ENCODE measurements around the gene STPG1.

The STPG1 gene

DNA sequence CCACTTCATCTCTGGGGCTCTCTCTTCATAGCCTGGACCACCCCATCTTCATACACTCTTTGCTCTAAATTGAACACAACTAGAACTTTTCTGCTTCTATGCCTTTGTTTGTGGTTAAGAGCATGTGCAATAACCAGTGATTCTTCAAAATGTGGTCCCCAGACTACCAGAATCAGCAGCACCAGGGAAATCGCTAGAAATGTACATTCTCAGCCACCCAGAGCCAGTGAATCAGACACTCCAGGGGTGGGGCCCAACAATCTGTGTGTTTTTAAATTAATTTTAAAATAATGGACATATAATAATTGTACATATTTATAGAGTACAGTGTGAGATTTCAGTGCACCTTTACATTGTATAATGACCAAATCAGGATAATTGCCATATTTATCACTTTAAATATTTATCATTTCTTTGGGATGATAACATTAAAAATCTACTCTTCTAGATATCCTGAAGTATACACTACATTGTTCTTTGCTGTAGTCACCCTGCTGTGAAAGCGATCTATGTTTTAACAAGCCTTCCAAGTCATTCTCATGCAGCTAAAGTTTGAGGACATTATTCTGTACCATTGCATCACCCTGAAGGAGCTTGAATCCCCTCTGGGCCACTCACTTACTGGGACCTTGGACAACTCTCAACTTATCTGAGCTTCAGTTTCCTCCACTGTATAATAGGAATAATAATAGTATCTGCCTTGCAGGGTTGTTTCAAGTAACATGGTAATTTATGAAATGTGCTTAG, 83.6 kb downstream of the STPG1 start:
- no peaks in the 10 kb centered on the region for H3K4me1 ChIP-seq (ENCODE audit: insufficient read depth, low read length)
- H3K27ac ChIP-seq (ENCODE audit: low read depth, low read length): no peak overlapping the region
- H3K4me3 ChIP-seq (ENCODE audit: low read depth in 1 of 2, low read length in 2 of 2): no peak overlapping the region
- H3K9ac ChIP-seq (ENCODE audit: low read length): no peak overlapping the region
- H3K27me3 ChIP-seq (ENCODE audit: control insufficient read depth in 1 of 2, insufficient read depth in 2 of 2, low read length in 2 of 2): no peaks in the 10 kb centered on the region
- no peaks in the 10 kb centered on the region for H3K36me3 ChIP-seq (ENCODE audit: insufficient read depth, low read length)
- no peaks in the 10 kb centered on the region for H3K9me3 ChIP-seq (ENCODE audit: low read length)

DNA sequence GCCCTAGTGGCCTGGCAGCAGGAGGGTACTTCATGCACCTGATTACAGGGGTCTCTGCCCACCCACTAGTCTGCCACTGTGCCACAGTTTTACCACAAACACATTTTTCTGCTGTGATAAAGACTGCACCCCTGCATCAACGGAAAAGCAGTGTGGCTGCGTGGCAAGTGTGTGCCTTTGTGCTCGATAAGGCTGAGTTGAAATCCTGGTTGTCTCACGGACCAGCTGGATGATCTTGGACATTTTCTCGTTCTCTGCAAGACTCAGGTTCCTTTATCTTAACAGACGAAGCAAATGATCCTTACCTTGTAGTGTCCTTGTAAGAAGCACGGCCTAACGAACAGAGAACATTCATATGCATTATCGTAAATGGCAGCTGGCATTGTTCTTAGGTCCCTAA, 84.3 kb downstream of the STPG1 start:
- no peaks in the 10 kb centered on the region for H3K36me3 ChIP-seq (ENCODE audit: insufficient read depth, low read length)
- no peaks in the 10 kb centered on the region for H3K27me3 ChIP-seq (ENCODE audit: control insufficient read depth in 1 of 2, insufficient read depth in 2 of 2, low read length in 2 of 2)
- H3K27ac ChIP-seq (ENCODE audit: low read depth, low read length): no peak overlapping the region
- H3K4me1 ChIP-seq (ENCODE audit: insufficient read depth, low read length): no peaks in the 10 kb centered on the region
- H3K9ac ChIP-seq (ENCODE audit: low read length): no peak overlapping the region
- no peak overlapping the region for H3K4me3 ChIP-seq (ENCODE audit: low read depth in 1 of 2, low read length in 2 of 2)
- H3K9me3 ChIP-seq (ENCODE audit: low read length): no peaks in the 10 kb centered on the region

DNA sequence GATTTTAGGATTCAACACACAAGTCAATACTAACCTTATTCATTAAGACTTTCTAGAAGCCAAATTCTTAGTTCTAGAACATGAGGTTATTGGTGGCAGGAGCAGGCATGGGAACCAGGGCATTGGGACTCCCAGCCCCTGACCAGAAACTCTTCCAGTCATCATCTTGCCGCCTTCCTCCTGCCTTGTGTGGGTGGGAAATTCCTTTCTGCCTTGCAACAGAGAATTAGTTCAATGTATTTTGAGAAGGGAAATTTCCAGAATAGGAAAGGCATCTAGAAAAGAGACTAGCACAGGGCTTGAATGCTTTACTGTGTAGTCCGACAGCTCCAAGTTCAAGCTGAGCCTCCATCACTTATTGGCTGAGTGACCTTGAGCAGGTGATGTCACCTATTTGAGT, 85.7 kb downstream of the STPG1 start:
- no peaks in the 10 kb centered on the region for H3K27me3 ChIP-seq (ENCODE audit: control insufficient read depth in 1 of 2, insufficient read depth in 2 of 2, low read length in 2 of 2)
- H3K27ac ChIP-seq (ENCODE audit: low read depth, low read length): no peak overlapping the region
- H3K9me3 ChIP-seq (ENCODE audit: low read length): no peaks in the 10 kb centered on the region
- H3K4me1 ChIP-seq (ENCODE audit: insufficient read depth, low read length): no peaks in the 10 kb centered on the region
- H3K36me3 ChIP-seq (ENCODE audit: insufficient read depth, low read length): no peaks in the 10 kb centered on the region
- H3K9ac ChIP-seq (ENCODE audit: low read length): no peak overlapping the region
- H3K4me3 ChIP-seq (ENCODE audit: low read depth in 1 of 2, low read length in 2 of 2): no peak overlapping the region

DNA sequence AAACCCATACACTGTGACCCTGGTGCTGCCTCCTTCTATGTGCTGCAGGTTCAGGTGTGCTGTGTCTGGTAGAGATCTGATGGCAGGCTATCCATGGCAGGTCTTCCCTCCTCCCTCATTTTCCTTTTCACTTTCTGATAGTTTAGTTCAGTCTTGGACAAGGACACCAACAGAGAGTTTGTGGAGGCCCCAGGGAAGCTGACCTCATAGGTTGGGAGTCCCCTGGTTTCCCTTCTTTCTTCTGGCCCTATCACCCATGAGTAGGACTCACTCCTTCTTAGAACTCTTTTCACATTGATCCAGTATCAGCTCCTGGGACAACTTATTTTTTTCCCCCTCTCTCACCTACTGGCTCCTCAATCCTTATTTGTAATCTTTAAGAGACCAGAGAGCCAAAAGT, 86.1 kb downstream of the STPG1 start:
- Histone ChIP-seq H3K27me3 (ENCODE audit: control insufficient read depth in 1 of 2, insufficient read depth in 2 of 2, low read length in 2 of 2) (no peaks in the 10 kb centered on the region), H3K36me3 (ENCODE audit: insufficient read depth, low read length) (no peaks in the 10 kb centered on the region), H3K4me3 (ENCODE audit: low read depth in 1 of 2, low read length in 2 of 2) (no peak overlapping the region), H3K9me3 (ENCODE audit: low read length) (no peaks in the 10 kb centered on the region), H3K4me1 (ENCODE audit: insufficient read depth, low read length) (no peaks in the 10 kb centered on the region), H3K27ac (ENCODE audit: low read depth, low read length) (no peak overlapping the region), H3K9ac (ENCODE audit: low read length) (no peak overlapping the region)

DNA sequence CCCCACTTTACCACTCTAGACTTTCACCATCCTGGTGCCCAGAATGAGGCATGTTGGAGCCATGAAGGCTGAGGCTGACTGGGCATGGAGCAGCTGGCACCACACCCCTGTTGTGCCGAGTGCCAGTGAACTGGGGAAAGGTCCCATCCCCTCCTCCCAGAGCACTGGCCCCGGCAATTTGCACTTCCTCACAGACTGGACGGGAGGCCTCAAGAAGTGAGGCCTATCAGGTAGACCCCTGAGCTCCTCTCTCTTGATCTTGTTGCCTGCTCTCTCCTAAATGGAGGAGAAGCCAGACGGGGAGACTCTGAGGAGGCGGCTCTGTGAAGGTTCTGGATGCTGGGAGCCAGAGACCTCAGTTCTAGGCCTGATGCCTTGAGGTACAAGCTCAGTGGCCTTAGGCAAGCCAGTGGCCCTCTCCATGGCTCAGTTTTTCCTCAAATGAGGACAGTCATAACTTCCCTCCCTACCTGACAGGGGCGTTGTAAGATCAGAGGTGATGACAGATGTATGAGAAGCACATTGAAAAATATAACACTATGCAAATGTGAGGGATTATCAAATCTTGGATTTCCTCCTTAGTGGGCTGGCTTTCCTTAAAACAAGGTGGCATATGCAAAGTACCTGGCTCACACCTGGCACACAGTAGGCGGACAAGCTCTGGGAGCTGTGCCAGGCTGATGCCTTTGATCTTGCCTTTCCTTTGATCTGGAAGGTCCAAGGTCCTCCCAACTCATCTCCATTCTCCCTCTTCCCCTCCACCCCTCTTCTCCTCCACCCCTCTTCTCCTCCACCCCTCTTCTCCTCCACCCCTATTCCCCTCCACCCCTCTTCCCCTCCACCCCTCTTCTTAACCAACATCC, 87.8 kb downstream of the STPG1 start:
- no peak overlapping the region for H3K4me3 ChIP-seq (ENCODE audit: low read depth in 1 of 2, low read length in 2 of 2)
- H3K9ac ChIP-seq (ENCODE audit: low read length): no peak overlapping the region
- no peak overlapping the region for H3K27ac ChIP-seq (ENCODE audit: low read depth, low read length)
- no peaks in the 10 kb centered on the region for H3K36me3 ChIP-seq (ENCODE audit: insufficient read depth, low read length)
- peaks cover 7% of the 10 kb centered on the region for H3K4me1 ChIP-seq (ENCODE audit: insufficient read depth, low read length)
- no peaks in the 10 kb centered on the region for H3K27me3 ChIP-seq (ENCODE audit: control insufficient read depth in 1 of 2, insufficient read depth in 2 of 2, low read length in 2 of 2)
- H3K9me3 ChIP-seq (ENCODE audit: low read length): no peaks in the 10 kb centered on the region

DNA sequence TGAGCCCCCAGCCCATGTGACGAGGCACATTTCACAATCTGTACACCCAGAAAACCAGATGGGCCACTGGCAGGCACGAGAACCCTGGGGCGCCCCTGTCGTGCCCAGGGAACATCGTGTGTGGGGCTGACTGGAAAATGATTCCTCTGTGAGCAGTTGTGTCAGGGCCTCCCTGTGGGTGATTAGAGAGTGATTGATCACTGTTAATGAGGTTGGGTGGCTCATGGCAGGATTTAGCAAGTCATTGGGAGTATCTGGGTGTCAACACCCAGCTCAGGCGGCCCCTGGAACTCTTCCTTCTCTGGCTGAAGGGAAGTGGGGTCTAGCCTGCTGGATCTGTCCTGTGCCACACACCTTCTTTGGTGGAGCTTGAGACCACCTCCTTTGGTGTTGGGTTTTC, 88.7 kb downstream of the STPG1 start:
- Histone ChIP-seq H3K4me3 (ENCODE audit: low read depth in 1 of 2, low read length in 2 of 2) (no peak overlapping the region), H3K36me3 (ENCODE audit: insufficient read depth, low read length) (no peaks in the 10 kb centered on the region), H3K27ac (ENCODE audit: low read depth, low read length) (no peak overlapping the region), H3K4me1 (ENCODE audit: insufficient read depth, low read length) (peaks cover 7% of the 10 kb centered on the region), H3K27me3 (ENCODE audit: control insufficient read depth in 1 of 2, insufficient read depth in 2 of 2, low read length in 2 of 2) (no peaks in the 10 kb centered on the region), H3K9me3 (ENCODE audit: low read length) (no peaks in the 10 kb centered on the region), H3K9ac (ENCODE audit: low read length) (no peak overlapping the region)

DNA sequence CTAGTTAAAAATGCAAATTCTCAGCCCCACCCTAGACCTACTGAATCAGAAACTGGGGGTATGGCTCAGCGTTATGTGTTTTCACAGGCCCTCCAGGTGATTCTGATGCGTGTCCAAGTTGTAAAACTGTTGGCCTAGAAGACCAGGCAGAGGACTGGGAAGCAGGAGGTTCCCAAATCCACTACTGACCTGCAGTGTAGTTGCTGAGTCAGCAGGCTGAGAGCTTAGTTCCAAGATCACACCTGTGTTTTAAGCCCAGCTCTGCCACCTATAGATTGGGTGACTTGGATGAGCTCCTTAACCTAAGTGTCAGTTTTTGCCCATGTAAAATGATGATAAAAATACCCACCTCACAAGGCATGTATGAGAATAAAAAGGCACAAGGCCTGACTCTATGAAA, 90.3 kb downstream of the STPG1 start:
- no peaks in the 10 kb centered on the region for H3K36me3 ChIP-seq (ENCODE audit: insufficient read depth, low read length)
- peaks cover 4 to 10% of the 10 kb centered on the region in 2 donors for H3K27me3 ChIP-seq (ENCODE audit: control insufficient read depth in 1 of 2, insufficient read depth in 2 of 2, low read length in 2 of 2)
- H3K9me3 ChIP-seq (ENCODE audit: low read length): no peaks in the 10 kb centered on the region
- no peak overlapping the region for H3K4me3 ChIP-seq (ENCODE audit: low read depth in 1 of 2, low read length in 2 of 2)
- H3K27ac ChIP-seq (ENCODE audit: low read depth, low read length): no peak overlapping the region
- H3K9ac ChIP-seq (ENCODE audit: low read length): no peak overlapping the region
- peaks cover 7% of the 10 kb centered on the region for H3K4me1 ChIP-seq (ENCODE audit: insufficient read depth, low read length)

DNA sequence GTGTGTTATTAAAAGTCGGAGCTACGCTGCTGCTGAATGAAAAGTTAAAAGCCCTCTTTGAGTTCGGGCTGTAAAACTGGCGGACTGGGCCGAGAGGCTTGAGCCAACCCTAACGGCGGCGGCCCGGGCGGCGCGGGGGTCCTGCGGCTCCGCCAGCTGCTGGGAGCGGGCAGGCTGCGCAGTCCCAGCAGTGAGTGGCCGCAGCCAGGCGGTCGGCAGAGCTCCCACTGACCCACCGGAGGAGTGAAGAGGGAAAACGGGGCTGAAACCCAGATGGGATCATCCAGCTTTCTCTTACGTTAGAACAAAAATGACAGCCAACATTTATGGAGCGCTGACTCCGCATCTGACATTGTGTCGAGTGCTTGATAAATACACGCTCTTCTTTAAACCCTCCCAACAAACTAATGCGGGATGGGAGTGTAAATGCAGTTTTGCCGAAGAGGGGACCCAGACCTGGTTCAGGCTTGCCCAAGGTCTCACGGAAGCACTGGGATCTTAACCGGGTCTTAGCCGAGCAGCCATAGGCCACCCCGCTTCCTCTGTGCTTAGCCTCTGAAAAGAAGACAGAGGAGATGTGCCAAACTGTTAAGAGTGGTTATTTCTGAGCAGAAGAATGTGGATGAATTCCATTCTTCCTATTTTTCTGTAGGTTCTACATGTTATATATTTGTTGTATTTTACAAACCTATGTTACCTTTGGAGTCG, 91.0 kb downstream of the STPG1 start:
- Histone ChIP-seq H3K9ac (ENCODE audit: low read length) (no peak overlapping the region), H3K4me1 (ENCODE audit: insufficient read depth, low read length) (peaks cover 7% of the 10 kb centered on the region), H3K27ac (ENCODE audit: low read depth, low read length) (no peak overlapping the region), H3K9me3 (ENCODE audit: low read length) (no peaks in the 10 kb centered on the region), H3K4me3 (ENCODE audit: low read depth in 1 of 2, low read length in 2 of 2) (peak overlapping the region; percentile 27 to 63), H3K27me3 (ENCODE audit: control insufficient read depth in 1 of 2, insufficient read depth in 2 of 2, low read length in 2 of 2) (peaks cover 4 to 12% of the 10 kb centered on the region in 2 donors), H3K36me3 (ENCODE audit: insufficient read depth, low read length) (no peaks in the 10 kb centered on the region)

DNA sequence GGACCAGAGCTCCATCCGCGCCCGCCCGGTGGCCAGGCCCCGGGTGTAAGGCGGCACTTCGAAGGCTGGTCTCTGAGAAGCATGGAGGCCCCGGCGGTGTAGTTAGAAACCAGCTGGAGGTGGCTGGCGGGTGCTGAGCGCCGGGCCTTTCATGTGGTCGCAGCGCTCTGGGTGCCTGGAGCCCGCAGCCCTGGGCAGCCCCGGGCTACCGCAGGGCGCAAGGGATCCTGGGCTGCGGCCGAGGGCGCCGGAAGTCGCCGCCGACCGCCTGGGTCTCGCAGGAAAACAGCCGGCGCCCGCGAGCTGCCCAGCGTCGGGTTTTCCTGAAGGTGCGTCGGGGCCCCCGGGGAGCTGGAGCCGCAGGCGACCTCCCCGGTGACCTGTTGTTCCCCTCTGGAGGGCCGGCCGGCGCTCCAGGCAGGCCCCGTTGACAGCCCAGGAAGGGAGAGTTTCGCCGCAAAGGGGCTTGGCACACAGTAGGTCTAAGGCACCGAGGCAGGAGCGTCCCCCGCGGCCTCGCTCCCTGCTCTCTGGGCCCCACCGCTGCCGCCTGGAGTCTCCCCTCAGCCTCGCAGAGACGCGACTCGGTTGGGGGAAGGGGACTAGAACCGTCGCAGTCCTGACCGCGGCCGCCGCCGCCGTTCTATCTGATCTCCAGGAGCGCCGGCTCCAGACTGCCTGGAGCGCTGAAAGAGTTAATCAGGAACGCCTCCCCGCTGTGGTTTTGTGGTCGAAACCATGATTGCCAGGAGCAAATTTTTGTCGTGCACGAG, 91.7 kb downstream of the STPG1 start:
- Histone ChIP-seq H3K9ac (ENCODE audit: low read length) (no peak overlapping the region), H3K36me3 (ENCODE audit: insufficient read depth, low read length) (no peaks in the 10 kb centered on the region), H3K4me1 (ENCODE audit: insufficient read depth, low read length) (peaks cover 7% of the 10 kb centered on the region), H3K27ac (ENCODE audit: low read depth, low read length) (peak overlapping the region; percentile 13), H3K9me3 (ENCODE audit: low read length) (no peaks in the 10 kb centered on the region), H3K27me3 (ENCODE audit: control insufficient read depth in 1 of 2, insufficient read depth in 2 of 2, low read length in 2 of 2) (peaks cover 4 to 12% of the 10 kb centered on the region in 2 donors), H3K4me3 (ENCODE audit: low read depth in 1 of 2, low read length in 2 of 2) (peak overlapping the region; percentile 27 to 63)

DNA sequence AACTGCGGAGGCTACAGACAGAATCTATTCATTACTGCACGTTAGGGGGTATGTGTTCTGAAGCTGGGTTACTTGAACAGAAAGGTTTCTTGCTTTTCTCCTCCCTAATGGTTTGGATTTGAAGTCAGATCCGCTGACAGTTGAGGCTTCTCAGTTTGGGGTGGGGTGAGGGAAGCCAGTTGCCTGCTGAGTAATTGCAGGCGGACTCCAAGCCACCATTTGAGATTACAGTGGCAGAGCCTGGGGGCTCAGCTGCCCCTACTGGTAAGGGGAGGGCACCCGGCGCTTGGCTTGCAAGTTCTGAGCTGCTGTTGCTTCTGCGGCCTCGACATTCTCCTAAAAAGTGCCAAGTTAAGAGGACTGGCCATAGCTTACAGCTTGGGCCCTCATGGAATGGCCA, 92.5 kb downstream of the STPG1 start:
- H3K27ac ChIP-seq (ENCODE audit: low read depth, low read length): no peak overlapping the region
- peaks cover 7% of the 10 kb centered on the region for H3K4me1 ChIP-seq (ENCODE audit: insufficient read depth, low read length)
- no peak overlapping the region for H3K9ac ChIP-seq (ENCODE audit: low read length)
- H3K4me3 ChIP-seq (ENCODE audit: low read depth in 1 of 2, low read length in 2 of 2): peak overlapping the region in 1 of 2 donors; percentile 63
- H3K27me3 ChIP-seq (ENCODE audit: control insufficient read depth in 1 of 2, insufficient read depth in 2 of 2, low read length in 2 of 2): peaks cover 4 to 12% of the 10 kb centered on the region in 2 donors
- no peaks in the 10 kb centered on the region for H3K36me3 ChIP-seq (ENCODE audit: insufficient read depth, low read length)
- H3K9me3 ChIP-seq (ENCODE audit: low read length): no peaks in the 10 kb centered on the region

DNA sequence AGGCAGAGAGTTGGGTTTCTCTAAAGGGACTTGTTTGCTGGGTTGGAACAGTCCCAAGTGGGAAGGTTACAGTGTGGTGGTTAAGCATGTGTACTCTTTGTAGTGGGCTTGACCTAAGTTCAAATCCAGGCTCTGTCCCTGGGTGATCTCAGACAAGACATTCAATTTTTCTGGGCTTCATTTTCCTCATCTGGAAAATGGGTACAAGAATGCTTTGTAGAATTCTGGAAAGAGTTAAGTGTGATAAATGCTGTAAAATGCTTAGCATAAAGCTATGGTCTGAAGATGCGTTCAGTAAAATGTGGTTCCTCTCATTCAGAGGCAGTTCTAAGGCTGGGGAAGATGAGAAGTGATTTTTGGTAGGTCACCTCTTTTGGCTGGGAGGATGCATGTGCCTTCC, 93.6 kb downstream of the STPG1 start:
- peaks cover 4 to 12% of the 10 kb centered on the region in 2 donors for H3K27me3 ChIP-seq (ENCODE audit: control insufficient read depth in 1 of 2, insufficient read depth in 2 of 2, low read length in 2 of 2)
- no peak overlapping the region for H3K27ac ChIP-seq (ENCODE audit: low read depth, low read length)
- H3K9ac ChIP-seq (ENCODE audit: low read length): no peak overlapping the region
- H3K4me1 ChIP-seq (ENCODE audit: insufficient read depth, low read length): peaks cover 7% of the 10 kb centered on the region
- no peaks in the 10 kb centered on the region for H3K36me3 ChIP-seq (ENCODE audit: insufficient read depth, low read length)
- H3K9me3 ChIP-seq (ENCODE audit: low read length): no peaks in the 10 kb centered on the region
- no peak overlapping the region for H3K4me3 ChIP-seq (ENCODE audit: low read depth in 1 of 2, low read length in 2 of 2)

All from muscle layer of colon (tissue), 2 donors.